Nephron (organoid): ENCODE data around the gene ATG9A.

ENCODE experiments used
- H3K27ac Mint-ChIP-seq, 3 experiments: 2 replicates each; pipeline ENCODE4 v1.8.0; 2020; ENCODE audit warnings: mixed read lengths in 3 of 3, mild to moderate bottlenecking in 2 of 3, moderate library complexity in 1 of 3
- H3K27me3 Mint-ChIP-seq: 2 replicates; pipeline ENCODE4 v1.8.0; 2021; ENCODE audit warnings: low read depth, mild to moderate bottlenecking, moderate library complexity, mixed read lengths
- H3K36me3 Mint-ChIP-seq: 2 replicates; pipeline ENCODE4 v1.8.0; 2020; ENCODE audit warnings: low read depth, mixed read lengths
- H3K4me1 Mint-ChIP-seq: 2 replicates; pipeline ENCODE4 v1.8.0; 2020; ENCODE audit warnings: mixed read lengths
- H3K4me3 Mint-ChIP-seq, 3 experiments: 2 replicates each; pipeline ENCODE4 v1.8.0; 2020; ENCODE audit warnings: mild to moderate bottlenecking in 3 of 3, mixed read lengths in 3 of 3, moderate library complexity in 2 of 3
- H3K9me3 Mint-ChIP-seq: 2 replicates; pipeline ENCODE4 v1.8.0; 2020; ENCODE audit warnings: mixed read lengths
- TF ChIP-seq, protein P1 (sequence below), 3 experiments: fragments of 200-600 bp; sonication (generic); IDR thresholded peaks; one replicate each; pipeline ENCODE4 v1.5.0; 2021; ENCODE audit warnings: antibody characterized with exemption in 3 of 3; ENCODE audit not compliant: unreplicated experiment in 3 of 3

Gene ATG9A

DNA sequence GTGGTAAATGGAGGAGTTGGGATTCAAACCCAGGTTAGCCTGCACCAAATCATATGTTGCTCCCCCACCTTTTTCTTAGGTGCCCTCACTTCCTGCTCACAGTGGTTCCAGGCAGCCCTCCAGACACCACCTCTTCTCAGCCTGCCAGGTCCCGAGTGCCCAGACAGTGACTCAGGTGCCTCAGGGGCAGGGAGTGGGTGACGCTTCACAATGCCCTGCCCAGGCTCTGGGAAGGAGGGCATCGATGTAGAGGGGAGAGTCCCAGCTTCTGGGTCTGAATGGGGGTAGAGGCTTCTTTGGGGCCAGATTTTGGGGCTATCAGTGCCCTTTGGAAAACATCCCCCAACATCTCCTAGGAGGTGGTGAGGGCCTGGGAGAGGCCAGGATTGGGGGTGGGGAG lies 44.5 kb upstream of the ATG9A start:
- H3K9me3 Mint-ChIP-seq = no peaks in the 10 kb centered on the region
- peaks cover 37% of the 10 kb centered on the region for H3K27me3 Mint-ChIP-seq
- no peak overlapping the region for H3K27ac Mint-ChIP-seq
- no peaks in the 10 kb centered on the region for H3K36me3 Mint-ChIP-seq
- no peak overlapping the region for H3K4me3 Mint-ChIP-seq
- peaks cover 29% of the 10 kb centered on the region for H3K4me1 Mint-ChIP-seq
- TF ChIP-seq, protein P1, sequence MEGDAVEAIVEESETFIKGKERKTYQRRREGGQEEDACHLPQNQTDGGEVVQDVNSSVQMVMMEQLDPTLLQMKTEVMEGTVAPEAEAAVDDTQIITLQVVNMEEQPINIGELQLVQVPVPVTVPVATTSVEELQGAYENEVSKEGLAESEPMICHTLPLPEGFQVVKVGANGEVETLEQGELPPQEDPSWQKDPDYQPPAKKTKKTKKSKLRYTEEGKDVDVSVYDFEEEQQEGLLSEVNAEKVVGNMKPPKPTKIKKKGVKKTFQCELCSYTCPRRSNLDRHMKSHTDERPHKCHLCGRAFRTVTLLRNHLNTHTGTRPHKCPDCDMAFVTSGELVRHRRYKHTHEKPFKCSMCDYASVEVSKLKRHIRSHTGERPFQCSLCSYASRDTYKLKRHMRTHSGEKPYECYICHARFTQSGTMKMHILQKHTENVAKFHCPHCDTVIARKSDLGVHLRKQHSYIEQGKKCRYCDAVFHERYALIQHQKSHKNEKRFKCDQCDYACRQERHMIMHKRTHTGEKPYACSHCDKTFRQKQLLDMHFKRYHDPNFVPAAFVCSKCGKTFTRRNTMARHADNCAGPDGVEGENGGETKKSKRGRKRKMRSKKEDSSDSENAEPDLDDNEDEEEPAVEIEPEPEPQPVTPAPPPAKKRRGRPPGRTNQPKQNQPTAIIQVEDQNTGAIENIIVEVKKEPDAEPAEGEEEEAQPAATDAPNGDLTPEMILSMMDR (IDR thresholded peaks at IDR 0.05; ENCODE audit: unreplicated experiment in 3 of 3) = no peak

DNA sequence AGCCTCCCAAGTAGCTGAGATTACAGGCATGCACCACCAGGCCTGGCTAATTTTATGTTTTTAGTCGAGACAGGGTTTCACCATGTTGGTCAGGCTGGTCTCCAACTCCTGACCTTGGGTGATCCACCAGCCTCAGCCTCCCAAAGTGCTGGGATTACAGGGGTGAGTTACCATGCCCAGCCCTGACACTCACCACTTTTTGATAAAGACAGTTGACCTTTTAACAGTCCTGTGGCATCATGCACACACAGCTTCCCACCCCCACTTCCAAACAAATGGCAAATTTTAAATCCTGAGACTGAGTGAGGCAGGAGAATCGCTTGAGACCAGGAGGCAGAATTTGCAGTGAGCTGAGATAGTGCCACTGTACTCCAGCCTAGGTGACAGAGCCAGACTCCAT lies 43.6 kb upstream of the ATG9A start:
- Mint-ChIP-seq H3K27ac (no peak overlapping the region), H3K36me3 (no peaks in the 10 kb centered on the region), H3K4me1 (peaks cover 20% of the 10 kb centered on the region), H3K4me3 (no peak overlapping the region), H3K27me3 (peaks cover 34% of the 10 kb centered on the region), H3K9me3 (no peaks in the 10 kb centered on the region)
- TF ChIP-seq, protein P1 (IDR thresholded peaks at IDR 0.05; ENCODE audit: unreplicated experiment in 3 of 3) = no peak

DNA sequence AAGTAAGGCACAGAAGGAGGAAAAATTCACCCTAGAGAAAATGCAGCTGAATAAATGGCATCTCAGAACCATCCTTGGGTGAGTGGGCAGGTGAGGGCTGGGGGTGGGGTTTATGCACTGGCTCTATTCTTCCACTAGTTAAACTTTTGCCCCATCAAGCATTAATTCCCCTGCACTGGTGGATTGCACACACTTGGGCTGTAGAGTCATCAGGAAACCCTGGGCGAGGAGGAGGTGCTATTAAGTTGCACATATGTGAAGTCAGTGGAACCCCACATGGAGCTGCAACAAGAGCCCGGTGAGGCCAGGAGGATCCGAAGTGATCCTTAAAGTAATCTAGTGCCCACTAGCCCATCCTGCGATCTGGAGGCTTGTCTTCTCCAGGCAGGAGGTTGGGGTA lies 42.9 kb upstream of the ATG9A start:
- Mint-ChIP-seq H3K9me3 (no peaks in the 10 kb centered on the region), H3K4me1 (peaks cover 13% of the 10 kb centered on the region), H3K27ac (peak overlapping the region in 2 of 3 experiments; percentile 3 to 65), H3K4me3 (no peak overlapping the region), H3K36me3 (no peaks in the 10 kb centered on the region), H3K27me3 (peaks cover 28% of the 10 kb centered on the region)
- TF ChIP-seq, protein P1 (IDR thresholded peaks at IDR 0.05; ENCODE audit: unreplicated experiment in 3 of 3) = no peak

DNA sequence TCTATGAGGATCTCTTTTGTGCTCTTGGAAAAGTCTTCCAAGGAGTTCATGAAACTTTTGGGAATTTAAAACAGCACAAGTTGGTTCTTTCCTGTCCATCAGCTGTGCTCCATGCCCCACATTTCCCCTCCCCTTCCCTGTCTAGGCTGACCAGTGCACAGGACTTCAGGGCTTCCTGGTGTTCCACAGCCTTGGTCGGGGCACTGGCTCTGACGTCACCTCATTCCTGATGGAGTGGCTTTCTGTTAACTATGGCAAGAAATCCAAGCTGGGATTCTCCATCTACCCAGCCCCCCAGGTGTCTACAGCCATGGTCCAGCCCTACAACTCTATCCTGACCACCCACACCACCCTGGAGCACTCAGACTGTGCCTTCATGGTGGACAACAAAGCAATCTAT lies 41.6 kb upstream of the ATG9A start:
- Mint-ChIP-seq H3K4me3 (no peak overlapping the region), H3K36me3 (no peaks in the 10 kb centered on the region), H3K9me3 (no peaks in the 10 kb centered on the region), H3K27me3 (peaks cover 28% of the 10 kb centered on the region), H3K27ac (peak overlapping the region in 1 of 3 experiments; percentile 48), H3K4me1 (peaks cover 11% of the 10 kb centered on the region)
- TF ChIP-seq, protein P1 (IDR thresholded peaks at IDR 0.05; ENCODE audit: unreplicated experiment in 3 of 3) = no peak

DNA sequence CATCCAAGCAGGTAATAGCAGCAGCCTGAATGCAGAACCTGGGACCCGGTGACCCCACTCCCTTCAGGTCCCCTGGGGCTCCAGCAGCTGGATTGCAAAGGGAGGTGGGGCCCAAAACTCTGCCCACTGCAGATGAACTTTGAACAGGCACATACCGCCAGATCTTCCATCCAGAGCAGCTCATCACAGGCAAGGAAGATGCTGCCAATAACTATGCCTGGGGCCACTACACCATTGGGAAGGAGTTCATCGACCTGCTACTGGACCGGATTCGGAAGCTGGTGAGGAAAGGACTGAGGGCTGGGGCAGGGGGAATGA lies 40.6 kb upstream of the ATG9A start:
- Mint-ChIP-seq H3K36me3 (no peaks in the 10 kb centered on the region), H3K9me3 (no peaks in the 10 kb centered on the region), H3K27me3 (peaks cover 28% of the 10 kb centered on the region), H3K27ac (peak overlapping the region; percentile 33 to 80 (median 76)), H3K4me1 (peaks cover 11% of the 10 kb centered on the region), H3K4me3 (no peak overlapping the region)
- TF ChIP-seq, protein P1 (IDR thresholded peaks at IDR 0.05; ENCODE audit: unreplicated experiment in 3 of 3) = no peak

DNA sequence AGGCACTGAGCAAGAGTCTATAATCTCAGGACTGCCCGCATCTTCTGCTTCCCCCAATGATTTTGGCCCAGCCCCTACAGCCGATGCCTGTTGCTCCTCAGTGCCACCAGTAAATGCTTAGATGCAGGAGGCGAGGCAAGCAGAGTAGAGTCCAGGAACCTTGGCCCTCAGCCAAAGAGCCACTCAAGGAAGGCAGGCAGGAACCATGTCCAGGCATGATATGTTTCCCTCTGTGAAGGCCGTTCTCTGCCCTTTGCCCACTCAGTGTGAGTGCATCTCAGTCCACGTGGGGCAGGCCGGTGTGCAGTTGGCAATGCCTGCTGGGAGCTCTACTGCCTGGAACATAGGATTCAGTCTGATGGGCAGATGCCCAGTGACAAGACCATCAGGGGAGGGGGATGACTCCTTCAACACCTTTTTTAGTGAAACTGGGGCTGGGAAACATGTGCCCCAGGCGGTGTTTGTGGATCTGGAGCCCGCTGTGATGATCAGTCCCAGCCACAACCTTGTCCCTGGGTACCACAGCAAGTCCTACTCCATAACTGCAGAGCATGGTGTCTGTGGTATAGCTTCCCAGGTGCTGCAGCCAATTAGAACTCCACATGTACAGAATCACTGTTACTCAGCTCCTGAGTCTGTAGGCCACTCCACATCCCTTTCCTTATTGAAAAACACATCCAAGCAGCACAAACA lies 40.1 kb upstream of the ATG9A start:
- H3K27ac Mint-ChIP-seq = peak overlapping the region; percentile 56 to 80 (median 76)
- TF ChIP-seq, protein P1 (IDR thresholded peaks at IDR 0.05; ENCODE audit: unreplicated experiment in 3 of 3) = no peak
- no peak overlapping the region for H3K4me3 Mint-ChIP-seq
- no peaks in the 10 kb centered on the region for H3K36me3 Mint-ChIP-seq
- peaks cover 25% of the 10 kb centered on the region for H3K27me3 Mint-ChIP-seq
- H3K9me3 Mint-ChIP-seq = no peaks in the 10 kb centered on the region
- H3K4me1 Mint-ChIP-seq = peaks cover 6% of the 10 kb centered on the region
